H1 (cell line): ENCODE measurements around the gene NAA10. TPM values are rescaled to one million over a fixed set of nuclear protein-coding genes. Genes with fewer than 3 reads are reported as not detected.

Experiments
- ASH2L ChIP-seq: fragments of 200-600, 300-600 bp; sonication (generic); IDR thresholded peaks from one replicate; pipeline ENCODE4 v1.7.1; 2017; ENCODE audit warnings: low read length
- CEBPB ChIP-seq: IDR thresholded peaks from 2 replicates; pipeline ENCODE4 v1.6.1; 2012; ENCODE audit warnings: low read depth, low read length
- CHD7 ChIP-seq: fragments of 300-600 bp; sonication (generic); IDR thresholded peaks from 2 replicates; pipeline ENCODE4 v1.7.1; 2012; ENCODE audit warnings: low read length, moderate library complexity, mild to moderate bottlenecking, inconsistent platforms; ENCODE audit not compliant: insufficient replicate concordance
- EP300 ChIP-seq, 2 experiments: IDR thresholded peaks; 1 replicate in 1 of 2; 2 replicates in 1 of 2; pipeline ENCODE4 v1.6.1; 2011 to 2012; ENCODE audit warnings: low read depth in 2 of 2, low read length in 2 of 2, mild to moderate bottlenecking in 2 of 2, borderline replicate concordance in 1 of 2, inconsistent platforms in 1 of 2, moderate library complexity in 1 of 2
- KDM4A ChIP-seq: IDR thresholded peaks from one replicate; pipeline ENCODE4 v1.7.1; 2012; ENCODE audit warnings: low read depth, mild to moderate bottlenecking, moderate library complexity, low read length, inconsistent platforms; ENCODE audit not compliant: severe bottlenecking
- POLR2A ChIP-seq, 2 experiments: IDR thresholded peaks; 1 replicate in 1 of 2; 2 replicates in 1 of 2; pipeline ENCODE4 v1.6.1; 2011; ENCODE audit warnings: low read depth in 2 of 2, low read length in 2 of 2, mild to moderate bottlenecking in 2 of 2; ENCODE audit errors: control extremely low read depth in 1 of 2
- SP1 ChIP-seq: IDR thresholded peaks from 2 replicates; pipeline ENCODE4 v1.6.1; 2011; ENCODE audit warnings: low read depth, low read length
- SUZ12 ChIP-seq: fragments of 200-600 bp; sonication (generic); IDR thresholded peaks from 2 replicates; pipeline ENCODE4 v1.6.1; 2012; ENCODE audit warnings: mild to moderate bottlenecking, inconsistent platforms, low read length, moderate library complexity, mixed read lengths
- TAF7 ChIP-seq: optimal IDR thresholded peaks from 2 replicates; pipeline ENCODE3; 2011; ENCODE audit warnings: low read depth, mild to moderate bottlenecking, inconsistent platforms, low read length, moderate library complexity, borderline replicate concordance
- YY1 ChIP-seq: IDR thresholded peaks from 2 replicates; pipeline ENCODE4 v1.6.1; 2011; ENCODE audit warnings: low read depth, mild to moderate bottlenecking, low read length
- polyA plus RNA-seq, 7 experiments: library from polyadenylated mRNA; depleted of rRNA in 3 of 7; stranded (reverse) in 5 of 7; unstranded in 2 of 7; fragments of >200 nt in 5 of 7; fragments of 200-250 nt in 2 of 7; gene quantifications; 1 replicate in 5 of 7; 2 replicates in 1 of 7; 4 replicates in 1 of 7; pipeline versions ENCODE4 v1.2.1 to v1.2.3, GENCODE V29; 2011 to 2013; ENCODE audit warnings: missing spikeins in 2 of 7, mixed read lengths in 2 of 7
- total RNA-seq: library from RNA; stranded (reverse); fragmentation: NEBNext Ultra II Directional; extraction: Animal tissue kit (Norgen Biotek cat#: 25700); gene quantifications from 2 replicates; pipeline ENCODE4 v1.2.1, GENCODE V29; 2021

NAA10 gene
- total and polyA plus RNA-seq, 2 of the 8 experiments (the other 6 are each of a cell fraction or from before 2014, with no cell fraction given): 80.4 to 98.8 TPM

GRCh38 chrX:153900831-153901752 is 33.7 kb downstream of the NAA10 start (continued):
- TF ChIP-seq CHD7 (no peak), TAF7 (no peak), SUZ12 (no peak), SP1 (no peak), KDM4A (no peak), POLR2A (IDR thresholded peaks at IDR 0.05; ENCODE audit: control extremely low read depth in 1 of 2, low read depth in 2 of 2, low read length in 2 of 2) (no peak), EP300 (IDR thresholded peaks at IDR 0.05; ENCODE audit: borderline replicate concordance in 1 of 2, low read depth in 2 of 2, low read length in 2 of 2) (no peak), YY1 (no peak), ASH2L (no peak), CEBPB (no peak)
